HG03558 (cell line): ENCODE measurements around the gene LETMD1.
"Not testable (repeated sequence)": the region's sequence is repeated elsewhere in the genome, so short reads cannot be mapped to it uniquely, and the experiment has no call there.

Experiments
- ATAC-seq: cut with Tn5 transposase; IDR thresholded peaks from one replicate; pipeline ENCODE4 v1.9.1; 2021; ENCODE audit warnings: moderate number of reproducible peaks; ENCODE audit not compliant: unreplicated experiment; ENCODE audit errors: extremely low read depth

Gene LETMD1, protein sequence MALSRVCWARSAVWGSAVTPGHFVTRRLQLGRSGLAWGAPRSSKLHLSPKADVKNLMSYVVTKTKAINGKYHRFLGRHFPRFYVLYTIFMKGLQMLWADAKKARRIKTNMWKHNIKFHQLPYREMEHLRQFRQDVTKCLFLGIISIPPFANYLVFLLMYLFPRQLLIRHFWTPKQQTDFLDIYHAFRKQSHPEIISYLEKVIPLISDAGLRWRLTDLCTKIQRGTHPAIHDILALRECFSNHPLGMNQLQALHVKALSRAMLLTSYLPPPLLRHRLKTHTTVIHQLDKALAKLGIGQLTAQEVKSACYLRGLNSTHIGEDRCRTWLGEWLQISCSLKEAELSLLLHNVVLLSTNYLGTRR

GRCh38 chr12:51047655-51048540, at the start of gene LETMD1:
TSS of gene LETMD1 (plus strand) at chr12:51048327. CDS start at chr12:51048357, 30 bp downstream.
- peak; percentile 92 for ATAC-seq

DNA sequence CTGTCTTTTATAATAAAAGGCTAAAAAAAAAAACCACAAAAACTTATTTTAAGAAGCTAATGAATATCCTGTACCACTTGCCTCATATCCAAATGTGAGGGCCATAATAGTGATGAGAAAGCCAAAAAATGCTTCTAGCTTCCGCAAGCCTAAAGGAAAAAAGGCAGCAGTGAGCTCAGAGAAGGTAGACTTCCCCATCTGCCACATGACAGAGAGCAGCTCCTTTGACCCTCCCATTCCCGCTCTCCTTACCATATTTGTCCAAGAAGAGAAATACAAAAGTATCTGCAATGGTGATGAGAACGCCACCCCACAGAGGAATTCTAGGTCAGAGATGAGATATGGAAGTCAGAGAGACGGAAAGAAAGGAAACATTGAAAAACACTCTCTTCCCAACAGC, 49.0 kb upstream of the LETMD1 start:
- no peak for ATAC-seq

DNA sequence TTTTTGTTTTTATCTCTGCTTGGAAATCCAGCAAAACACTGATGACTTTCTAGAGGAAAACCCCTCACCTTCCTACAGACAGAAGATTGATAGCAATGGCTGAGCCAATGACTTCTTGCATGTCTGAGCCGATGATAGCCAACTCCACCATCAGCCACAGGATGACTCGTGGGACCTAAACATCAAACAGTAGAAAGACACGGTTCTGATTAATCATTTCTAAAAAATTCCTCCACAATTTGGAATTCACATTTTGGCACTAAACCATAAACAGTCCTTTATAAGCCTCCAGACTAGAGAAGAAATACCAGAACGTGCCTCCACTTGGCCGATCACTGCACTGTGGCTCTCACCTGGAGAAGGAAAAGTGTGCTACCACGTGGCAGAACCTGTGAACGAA, 47.9 kb upstream of the LETMD1 start:
- no peak for ATAC-seq

GRCh38 chr12:51001799-51002198, 46.3 kb upstream of the LETMD1 start:
- no peak for ATAC-seq

DNA sequence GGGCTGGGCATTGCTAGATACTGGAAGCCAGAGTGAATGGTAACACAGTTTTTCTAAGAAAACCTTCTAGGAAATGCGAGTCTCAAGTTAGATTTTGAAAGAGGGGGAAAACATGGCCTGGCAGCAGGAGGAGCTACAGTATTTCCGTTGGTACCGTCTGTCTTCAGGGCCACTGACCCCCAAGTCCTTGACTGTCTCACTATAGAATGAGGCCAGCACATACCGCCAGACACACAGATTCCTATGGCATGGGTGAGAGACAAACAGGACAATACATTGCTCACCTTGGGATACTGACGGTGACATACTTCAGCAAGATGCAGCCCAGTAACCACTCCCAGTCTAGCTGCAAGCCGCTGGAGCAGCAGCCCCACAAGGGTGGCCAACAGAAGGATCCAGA, 43.6 kb upstream of the LETMD1 start:
- ATAC-seq = no peak

- no peak for ATAC-seq
These were observed 43.1 kb upstream of the LETMD1 start for GRCh38 chr12:51005030-51005429.

- no peak for ATAC-seq
These were observed 42.5 kb upstream of the LETMD1 start for GRCh38 chr12:51005671-51006070.

DNA sequence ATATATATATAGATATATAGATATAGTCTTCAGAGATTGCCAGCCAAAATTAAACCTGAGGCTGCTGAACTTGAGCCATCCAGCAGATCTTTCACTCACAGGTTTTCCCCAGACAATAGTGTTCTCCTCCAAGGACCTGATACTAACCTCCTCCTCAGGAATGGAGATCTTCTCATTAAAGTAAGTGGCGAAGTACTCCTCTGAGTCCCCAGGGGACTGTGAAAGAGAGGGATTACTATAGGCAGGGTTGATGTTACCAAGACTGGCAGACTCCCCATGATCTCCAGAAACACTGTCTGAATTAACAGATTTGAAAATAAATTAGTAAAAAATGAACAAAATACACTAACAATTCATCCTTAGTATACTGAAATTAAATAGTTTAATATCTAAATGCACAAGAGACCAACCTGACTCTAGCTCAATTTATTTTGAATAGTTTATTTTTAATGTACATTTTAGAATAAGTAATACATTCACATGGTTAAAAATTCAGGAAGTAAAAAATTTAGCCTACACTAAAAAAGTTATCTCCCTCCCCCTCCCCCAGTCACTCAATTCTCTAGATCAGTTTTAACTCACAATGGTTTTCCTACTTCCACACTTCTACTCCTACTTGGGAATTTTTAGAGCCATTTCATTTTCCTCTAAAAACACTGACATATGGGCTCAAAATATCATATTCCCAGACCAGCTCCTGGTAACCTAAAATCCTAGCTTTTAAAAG, 39.6 kb upstream of the LETMD1 start:
- ATAC-seq = no peak

GRCh38 chr12:51009056-51009440, 39.1 kb upstream of the LETMD1 start:
- no peak for ATAC-seq

GRCh38 chr12:51011955-51012354, 36.2 kb upstream of the LETMD1 start:
- ATAC-seq = no peak

DNA sequence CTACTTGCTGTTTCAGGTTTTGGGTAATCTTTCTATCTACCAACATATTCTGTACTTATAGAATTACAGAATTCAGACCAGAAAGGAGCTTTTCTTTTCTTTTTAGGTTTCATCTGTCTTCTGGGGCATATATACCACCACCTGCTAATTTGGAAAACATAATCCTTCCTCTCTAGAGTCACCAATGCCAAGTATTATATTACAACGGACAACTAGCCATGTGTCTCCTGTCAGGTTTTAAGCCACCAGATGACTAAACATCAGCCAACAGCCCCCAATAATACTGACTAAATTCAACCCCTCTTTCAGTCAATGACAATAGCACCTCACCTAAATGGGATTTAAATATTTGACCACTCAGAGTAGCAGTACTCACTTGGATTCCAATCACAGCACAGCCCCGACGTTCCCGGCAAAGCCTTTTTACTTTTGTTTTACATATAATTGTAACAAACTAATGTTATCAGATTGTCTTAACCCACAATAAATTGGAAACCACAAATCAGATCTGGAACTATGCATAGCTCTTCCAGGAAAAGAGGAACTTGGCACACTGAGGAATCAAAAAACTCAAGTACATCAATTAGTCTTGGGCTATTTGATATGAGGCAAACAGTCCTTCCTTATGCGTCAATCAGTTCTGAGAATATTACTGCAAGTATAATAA, 35.4 kb upstream of the LETMD1 start:
- ATAC-seq = no peak

GRCh38 chr12:51013441-51013840, 34.7 kb upstream of the LETMD1 start:
- no peak for ATAC-seq

DNA sequence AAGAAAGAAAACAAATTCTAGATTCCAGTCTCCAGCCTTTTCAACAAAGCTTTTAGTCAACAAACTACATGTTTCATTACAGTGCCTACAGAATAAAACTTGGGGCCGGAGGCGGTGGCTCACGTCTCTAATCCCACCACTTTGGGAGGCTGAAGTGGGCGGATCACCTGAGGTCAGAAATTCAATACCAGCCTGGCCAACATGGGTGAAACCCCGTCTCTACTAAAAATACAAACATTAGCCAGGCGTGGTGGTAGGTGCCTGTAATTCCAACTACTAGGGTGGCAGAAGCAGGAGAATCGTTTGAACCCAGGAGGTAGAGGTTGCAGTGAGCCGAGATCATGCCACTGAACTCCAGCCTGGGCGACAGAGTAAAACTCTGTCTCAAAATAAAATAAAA, 33.7 kb upstream of the LETMD1 start:
- ATAC-seq = not testable (repeated sequence)

- ATAC-seq = no peak
These were observed 30.7 kb upstream of the LETMD1 start for GRCh38 chr12:51017452-51017851.

GRCh38 chr12:51018956-51019355, 29.2 kb upstream of the LETMD1 start:
- ATAC-seq = no peak

- no peak for ATAC-seq
These were observed 28.2 kb upstream of the LETMD1 start for GRCh38 chr12:51019927-51020326.

DNA sequence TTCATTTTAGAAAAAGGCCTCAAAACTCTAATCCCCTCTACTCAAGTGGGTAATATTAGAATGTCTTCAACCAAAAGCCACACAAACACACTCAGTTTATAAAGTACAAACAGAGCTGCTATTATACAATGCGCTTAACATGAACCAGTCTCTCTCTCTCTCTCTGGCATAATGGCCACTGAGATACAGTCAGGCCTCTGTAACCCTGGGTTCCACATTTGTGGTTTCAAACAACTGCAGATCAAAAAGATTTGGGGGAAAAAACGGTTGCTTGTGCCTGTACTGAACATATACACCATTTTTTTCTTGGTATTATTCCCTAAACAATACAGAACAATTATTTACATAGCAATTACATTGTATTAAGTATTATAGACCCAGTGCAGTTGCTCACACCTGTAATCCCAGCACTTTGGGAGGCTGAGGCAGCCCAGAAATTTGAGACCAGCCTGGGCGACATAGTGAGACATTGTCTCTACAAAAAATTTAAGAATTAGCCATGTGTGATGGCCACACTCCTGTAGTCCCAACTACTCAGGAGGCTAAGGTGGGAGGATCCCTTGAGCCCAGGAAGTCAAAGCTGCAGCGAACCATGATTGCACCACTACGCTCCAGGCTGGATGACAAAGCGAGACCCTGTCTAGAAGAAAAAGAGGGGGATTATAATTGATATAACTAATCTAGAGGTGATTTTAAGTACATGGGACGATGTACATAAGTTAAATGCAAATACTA, 27.5 kb upstream of the LETMD1 start:
- ATAC-seq = no peak

GRCh38 chr12:51021694-51022093, 26.4 kb upstream of the LETMD1 start:
- no peak for ATAC-seq

DNA sequence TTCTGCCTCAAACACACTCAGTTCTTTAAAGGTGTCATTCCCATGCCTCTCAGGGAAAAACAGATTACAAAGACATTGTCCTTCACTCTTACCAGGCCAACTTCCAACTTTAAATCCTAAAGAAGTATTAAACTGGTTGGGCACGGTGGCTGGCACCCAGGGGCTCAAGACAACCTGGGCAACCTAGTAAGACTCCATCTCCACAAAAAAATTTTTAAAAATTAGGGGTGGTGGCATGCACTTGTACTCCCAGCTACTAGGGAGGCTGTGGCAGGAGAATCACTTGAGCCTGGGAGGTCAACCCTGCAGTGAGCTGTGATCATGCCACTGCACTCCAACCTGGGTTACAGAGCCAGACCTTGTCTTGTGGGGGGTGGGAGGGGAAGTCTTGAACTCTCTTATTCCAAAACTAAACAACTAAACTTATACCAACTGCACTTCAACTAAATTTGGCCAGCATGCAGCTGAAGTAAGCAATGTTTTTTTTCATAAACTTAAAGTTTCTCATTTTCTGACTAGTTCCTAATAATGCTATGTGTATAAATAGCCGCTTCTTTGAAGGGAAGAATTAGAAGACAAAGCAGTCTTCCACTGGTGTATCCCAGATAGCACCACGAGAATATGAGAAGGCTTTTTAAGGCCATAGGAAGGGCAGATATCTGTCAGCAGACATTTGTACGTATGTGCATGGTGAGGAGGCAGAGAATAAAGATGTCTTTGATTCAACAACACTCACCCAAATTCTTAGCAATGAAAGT, 24.3 kb upstream of the LETMD1 start:
- ATAC-seq = no peak
